Measurements from ENCODE around the gene PATE1. TPM values are rescaled to one million over a fixed set of nuclear protein-coding genes. Genes with fewer than 3 reads are reported as not detected.
"Not testable (repeated sequence)": the region's sequence is repeated elsewhere in the genome, so short reads cannot be mapped to it uniquely, and the experiment has no call there.

The PATE1 gene, protein sequence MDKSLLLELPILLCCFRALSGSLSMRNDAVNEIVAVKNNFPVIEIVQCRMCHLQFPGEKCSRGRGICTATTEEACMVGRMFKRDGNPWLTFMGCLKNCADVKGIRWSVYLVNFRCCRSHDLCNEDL
- total RNA-seq, result not detected

DNA sequence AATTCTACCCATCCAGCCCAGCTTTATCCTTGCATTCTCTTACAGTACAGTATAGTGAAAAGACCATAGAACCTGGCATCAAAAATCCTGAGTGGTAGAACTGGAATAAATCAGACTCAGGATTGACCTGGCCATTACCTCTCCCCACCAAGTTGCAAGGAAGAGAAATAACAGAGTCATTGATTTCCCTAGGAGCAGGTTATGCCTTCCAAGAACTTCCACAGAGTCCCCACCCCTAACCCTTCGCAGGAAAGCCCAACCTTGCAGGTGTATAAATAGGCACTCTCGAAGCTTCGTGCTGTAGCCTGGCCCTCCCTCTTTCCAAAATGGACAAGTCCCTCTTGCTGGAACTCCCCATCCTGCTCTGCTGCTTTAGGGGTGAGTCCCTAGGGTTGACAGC is at the start of gene PATE1:
Gene PATE1, plus strand, starts transcription at position 301 of the 400 bp plus-strand sequence. Its CDS starts 26 bp downstream, at position 327.
- H3K9me3 Mint-ChIP-seq, result no peaks in the 10 kb centered on the region

DNA sequence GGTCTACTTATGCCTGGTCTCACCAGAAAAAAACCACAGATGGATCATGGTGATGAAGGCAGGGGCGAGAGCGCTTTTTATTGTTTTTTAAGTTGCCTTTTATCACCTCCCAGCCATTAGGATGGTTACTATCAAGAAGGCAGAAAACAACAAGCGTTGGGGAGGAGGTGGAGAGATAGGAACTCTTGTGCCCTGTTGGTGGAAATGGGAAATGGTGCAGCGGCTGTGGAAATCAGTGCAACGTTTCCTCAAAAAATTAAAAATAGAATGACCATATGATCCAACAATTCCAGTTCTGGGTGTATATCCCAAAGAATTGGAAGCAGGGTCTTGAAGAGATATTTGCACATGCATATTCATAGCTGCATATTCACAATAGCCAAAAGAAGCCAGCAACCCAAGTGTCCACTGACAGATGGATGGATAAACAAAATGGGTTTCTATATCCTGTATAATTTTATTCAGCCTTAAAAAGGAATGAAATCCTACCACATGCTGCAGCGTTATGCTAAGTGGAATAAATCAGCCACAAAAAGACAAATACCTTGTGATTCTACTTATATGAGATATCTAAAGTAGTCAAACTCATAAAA is 45.0 kb upstream of the PATE1 start:
- Mint-ChIP-seq H3K9me3 (no peaks in the 10 kb centered on the region), H3K36me3 (no peaks in the 10 kb centered on the region), H3K27ac (no peak overlapping the region)
- DNase-seq (ENCODE audit: low spot score in 2 of 2) (no peak), ATAC-seq (no peak)

More for the DNA sequence above, at the start of gene PATE1:
- Mint-ChIP-seq H3K27ac (no peak within 1 kb of the TSS), H3K36me3 (no peaks in the 10 kb centered on the region)
- ATAC-seq, result no peak
- DNase-seq (ENCODE audit: low spot score in 2 of 2), result no peak

DNA sequence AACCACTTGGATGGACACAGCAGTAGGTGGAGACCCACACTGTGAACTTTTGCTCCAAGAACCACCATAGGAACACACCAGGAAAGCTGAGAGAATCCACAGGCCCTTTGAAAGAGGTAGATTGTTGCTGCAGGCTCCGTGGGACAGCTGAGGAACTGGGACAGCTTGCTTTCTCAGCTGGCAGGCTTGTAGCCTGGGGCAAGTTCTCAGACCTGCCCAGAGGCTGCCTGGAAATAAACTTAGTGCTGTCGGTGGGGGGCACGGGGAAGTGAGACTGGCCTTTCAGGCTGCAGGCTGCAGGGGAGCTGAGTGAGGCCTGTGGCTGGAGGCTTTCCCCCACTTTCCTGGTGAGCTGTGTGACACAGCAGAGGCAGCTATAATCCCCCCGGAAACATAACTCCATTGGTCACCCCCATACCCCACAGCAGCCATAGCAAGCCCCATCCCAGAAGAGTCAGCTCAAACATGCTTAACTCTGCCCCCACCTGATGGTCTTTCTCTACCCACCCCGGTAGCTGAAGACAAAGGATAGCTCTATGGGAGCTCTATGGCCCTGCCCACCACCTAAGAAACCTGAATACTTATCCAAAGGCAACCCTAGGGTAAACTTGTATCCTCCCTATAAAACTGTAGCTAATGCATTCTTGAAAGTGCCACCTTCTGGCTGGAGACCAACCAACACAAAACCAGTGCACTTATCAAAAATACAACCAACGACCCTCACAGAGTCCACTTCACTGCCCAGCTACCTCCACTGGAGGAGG is 44.0 kb upstream of the PATE1 start:
- ATAC-seq (no peak), DNase-seq (ENCODE audit: low spot score in 2 of 2) (no peak)
- Mint-ChIP-seq H3K36me3 (no peaks in the 10 kb centered on the region), H3K27ac (no peak overlapping the region), H3K9me3 (no peaks in the 10 kb centered on the region)

DNA sequence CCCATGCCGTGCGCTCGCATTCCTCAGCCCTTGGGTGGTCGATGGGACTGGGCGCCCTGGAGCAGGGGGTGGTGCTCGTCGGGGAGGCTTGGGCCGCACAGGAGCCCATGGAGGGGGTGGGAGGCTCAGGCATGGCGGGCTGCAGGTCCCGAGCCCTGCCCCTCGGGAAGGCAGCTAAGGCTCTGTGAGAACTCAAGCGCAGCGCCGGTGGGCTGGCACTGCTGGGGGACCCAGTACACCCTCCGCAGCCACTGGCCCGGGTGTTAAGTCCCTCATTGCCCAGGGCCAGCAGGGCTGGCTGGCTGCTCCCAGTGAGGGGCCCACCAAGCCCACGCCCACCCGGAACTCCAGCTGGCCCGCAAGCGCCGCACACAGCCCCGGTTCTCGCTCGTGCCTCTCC is 41.4 kb upstream of the PATE1 start:
- H3K36me3 Mint-ChIP-seq; H3K9me3 Mint-ChIP-seq; H3K27ac Mint-ChIP-seq; DNase-seq (ENCODE audit: low spot score in 2 of 2); ATAC-seq: not testable (repeated sequence)

DNA sequence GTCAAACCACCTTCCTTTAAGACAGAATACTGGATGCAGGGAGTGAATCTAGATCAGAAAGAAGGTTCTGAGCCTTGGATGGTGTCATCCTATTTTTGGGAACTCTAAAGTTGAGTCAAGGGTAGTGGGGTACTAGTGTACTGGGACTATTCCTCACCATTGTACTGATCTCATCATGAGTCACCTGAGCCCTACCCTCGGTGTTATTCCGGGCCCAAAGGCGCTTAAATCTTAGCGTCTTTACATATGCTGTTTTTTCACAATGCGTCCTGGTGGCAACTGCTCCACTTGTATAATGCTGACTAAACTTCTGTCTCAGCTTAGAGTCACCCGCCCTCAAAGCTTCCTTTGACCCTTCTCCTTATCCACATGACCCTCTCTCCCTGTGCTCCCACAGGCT is 25.3 kb upstream of the PATE1 start:
- no peaks in the 10 kb centered on the region for H3K9me3 Mint-ChIP-seq
- H3K27ac Mint-ChIP-seq, result no peak overlapping the region

DNA sequence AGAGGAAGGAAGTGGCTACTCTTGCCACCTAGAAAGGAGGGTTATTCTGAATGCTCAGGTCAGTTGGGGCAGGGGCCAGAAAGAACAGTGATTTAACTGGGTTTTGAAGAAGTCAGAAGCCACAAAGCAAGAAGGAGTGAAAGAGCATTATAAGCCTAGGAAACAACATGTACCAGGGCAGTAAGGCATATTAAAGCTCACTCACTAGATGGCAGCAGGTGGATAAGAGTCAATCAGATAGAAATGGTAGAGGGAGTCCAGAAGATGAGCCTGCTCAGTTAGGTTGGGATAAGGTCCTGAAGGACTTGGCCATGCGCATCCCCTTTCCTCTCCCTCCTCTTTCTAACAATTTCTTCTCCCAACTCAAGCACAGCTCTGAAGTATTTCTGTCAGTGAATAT is 22.0 kb upstream of the PATE1 start:
- Mint-ChIP-seq H3K27ac (no peak overlapping the region), H3K36me3 (no peaks in the 10 kb centered on the region), H3K9me3 (no peaks in the 10 kb centered on the region)
- DNase-seq (ENCODE audit: low spot score in 2 of 2) (no peak), ATAC-seq (peak in 1 of 2 donors; percentile 39)

More for the DNA sequence above, 25.3 kb upstream of the PATE1 start:
- peaks cover 0 to 7% of the 10 kb centered on the region in 2 donors for H3K36me3 Mint-ChIP-seq
- DNase-seq (ENCODE audit: low spot score in 2 of 2) (no peak), ATAC-seq (no peak)

DNA sequence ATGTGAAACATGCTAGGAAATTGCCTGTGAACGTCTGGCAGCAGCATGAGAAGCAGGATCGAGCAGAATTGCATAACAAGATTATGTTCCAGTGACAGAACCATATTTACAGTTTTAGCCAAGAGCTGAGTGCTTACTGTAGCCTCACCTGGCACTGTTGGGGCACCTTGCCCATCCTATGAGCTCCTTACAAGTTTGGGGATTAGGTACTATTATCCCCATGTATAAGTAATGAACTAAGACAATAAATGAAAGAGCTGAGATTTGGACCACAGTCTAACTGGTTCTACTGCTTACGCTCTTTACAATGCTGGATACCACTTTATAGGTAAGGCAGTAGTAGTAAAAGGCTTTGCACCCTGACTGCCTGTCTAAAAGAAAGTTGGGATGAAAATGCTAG is 17.1 kb upstream of the PATE1 start:
- Mint-ChIP-seq H3K36me3 (no peaks in the 10 kb centered on the region), H3K9me3 (no peaks in the 10 kb centered on the region), H3K27ac (no peak overlapping the region)
- ATAC-seq (no peak), DNase-seq (ENCODE audit: low spot score in 2 of 2) (no peak)

DNA sequence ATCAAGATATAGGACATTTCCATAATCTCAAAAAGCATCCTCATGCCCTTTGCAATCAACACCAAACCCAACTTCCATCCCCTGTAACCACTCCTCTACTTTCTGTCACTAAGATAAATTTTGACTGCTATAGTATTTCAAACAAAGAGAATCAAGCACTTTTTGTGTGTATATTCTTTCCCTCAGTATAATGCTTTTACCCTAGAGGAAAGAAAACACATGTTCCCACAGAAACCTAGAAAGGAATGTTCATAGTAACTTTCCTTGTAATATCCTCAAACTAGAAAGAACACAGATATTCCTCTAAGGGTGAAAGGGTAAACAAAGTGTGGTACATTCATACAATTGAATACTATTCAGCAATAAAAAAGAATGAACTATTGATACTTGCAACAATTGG is 5.5 kb upstream of the PATE1 start:
- peaks cover 4 to 11% of the 10 kb centered on the region in 2 donors for H3K9me3 Mint-ChIP-seq
- ATAC-seq (no peak), DNase-seq (ENCODE audit: low spot score in 2 of 2) (no peak)
- H3K36me3 Mint-ChIP-seq, result no peaks in the 10 kb centered on the region
- H3K27ac Mint-ChIP-seq, result no peak overlapping the region

DNA sequence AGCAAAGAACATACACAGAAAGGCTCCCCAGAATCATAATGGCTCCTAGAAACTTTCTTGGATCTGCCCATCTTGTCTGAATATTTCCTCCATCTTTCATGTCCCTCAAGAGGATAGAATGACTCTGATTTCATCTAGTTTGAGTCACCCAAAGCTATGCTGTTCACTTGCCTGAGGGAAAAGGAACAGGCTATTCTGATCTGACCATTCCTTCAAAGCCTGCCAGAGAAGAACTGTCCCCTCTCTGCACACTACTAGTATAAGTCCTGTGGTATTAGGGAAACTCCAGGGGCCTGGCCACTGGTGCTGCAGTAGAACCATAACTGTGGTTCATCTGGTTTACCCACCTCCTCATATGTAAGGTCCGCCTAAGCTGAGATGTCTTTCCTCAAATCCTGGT is 2.4 kb upstream of the PATE1 start:
- Mint-ChIP-seq H3K36me3 (no peaks in the 10 kb centered on the region), H3K9me3 (no peaks in the 10 kb centered on the region), H3K27ac (no peak overlapping the region)
- ATAC-seq, result no peak
- no peak for DNase-seq (ENCODE audit: low spot score in 2 of 2)

DNA sequence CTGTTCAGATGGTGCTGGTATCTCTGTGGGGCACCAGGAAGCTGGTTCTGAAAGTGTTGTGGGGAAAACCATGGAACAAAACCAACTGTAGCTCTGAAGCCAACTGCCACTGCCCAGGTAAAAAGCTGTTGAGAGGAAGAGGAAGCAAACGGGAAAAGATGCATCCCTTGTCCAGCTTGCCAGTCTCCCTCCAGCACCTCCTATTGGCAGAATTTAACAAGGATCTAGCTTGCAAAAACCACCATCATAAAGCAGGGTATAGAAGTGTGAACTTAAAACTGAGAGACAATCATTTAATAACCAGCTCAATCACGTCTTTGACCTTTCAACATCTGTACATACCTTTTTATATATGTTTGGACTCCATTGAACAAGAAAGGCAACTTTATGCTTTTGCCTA is 4.5 kb downstream of the PATE1 start:
- ATAC-seq (no peak), DNase-seq (ENCODE audit: low spot score in 2 of 2) (no peak)
- no peaks in the 10 kb centered on the region for H3K36me3 Mint-ChIP-seq
- no peaks in the 10 kb centered on the region for H3K9me3 Mint-ChIP-seq
- H3K27ac Mint-ChIP-seq, result no peak overlapping the region

DNA sequence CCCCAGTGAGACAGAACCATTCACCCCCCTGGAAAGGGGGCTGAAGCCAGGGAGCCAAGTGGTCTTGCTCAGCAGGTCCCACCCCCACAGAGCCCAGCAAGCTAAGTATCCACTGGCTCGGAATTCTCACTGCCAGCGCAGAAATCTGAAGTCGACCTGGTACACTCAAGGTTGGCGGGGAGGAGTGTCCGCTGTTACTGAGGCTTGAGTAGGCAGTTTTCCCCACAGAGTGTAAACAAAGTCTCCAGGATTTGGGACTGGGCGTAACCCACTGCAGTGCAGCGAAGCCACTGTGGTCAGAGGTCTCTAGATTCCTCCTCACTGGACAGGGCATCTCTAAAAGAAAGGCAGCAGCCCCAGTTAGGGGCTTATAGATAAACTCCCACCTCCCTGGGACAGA is 10.0 kb downstream of the PATE1 start:
- H3K27ac Mint-ChIP-seq, result no peak overlapping the region
- peaks cover 13 to 19% of the 10 kb centered on the region in 2 donors for H3K9me3 Mint-ChIP-seq
- peaks cover 0 to 7% of the 10 kb centered on the region in 2 donors for H3K36me3 Mint-ChIP-seq
- DNase-seq (ENCODE audit: low spot score in 2 of 2) (no peak), ATAC-seq (no peak)

DNA sequence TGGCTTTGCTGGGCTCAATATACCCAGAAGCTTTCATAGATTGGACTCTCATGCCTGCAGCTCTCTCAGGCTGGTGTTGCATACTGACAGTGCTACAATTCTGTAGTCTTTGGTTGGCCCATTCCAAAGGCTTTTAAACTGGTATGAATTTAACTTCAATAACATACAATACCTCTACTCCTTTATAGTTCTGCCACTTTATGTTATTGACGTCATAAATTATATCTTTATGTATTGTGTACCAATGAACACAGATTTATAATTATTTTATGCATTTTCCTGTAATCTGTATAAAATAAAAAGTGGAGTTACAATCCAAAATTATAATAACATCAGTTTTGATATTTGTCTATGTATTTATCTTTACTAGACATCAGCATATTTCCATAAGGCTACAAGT is 16.4 kb downstream of the PATE1 start:
- peaks cover 0 to under 1% of the 10 kb centered on the region in 2 donors for H3K36me3 Mint-ChIP-seq
- DNase-seq (ENCODE audit: low spot score in 2 of 2), result no peak
- H3K9me3 Mint-ChIP-seq, result peaks cover 7 to 13% of the 10 kb centered on the region in 2 donors
- no peak overlapping the region for H3K27ac Mint-ChIP-seq
- ATAC-seq, result no peak

DNA sequence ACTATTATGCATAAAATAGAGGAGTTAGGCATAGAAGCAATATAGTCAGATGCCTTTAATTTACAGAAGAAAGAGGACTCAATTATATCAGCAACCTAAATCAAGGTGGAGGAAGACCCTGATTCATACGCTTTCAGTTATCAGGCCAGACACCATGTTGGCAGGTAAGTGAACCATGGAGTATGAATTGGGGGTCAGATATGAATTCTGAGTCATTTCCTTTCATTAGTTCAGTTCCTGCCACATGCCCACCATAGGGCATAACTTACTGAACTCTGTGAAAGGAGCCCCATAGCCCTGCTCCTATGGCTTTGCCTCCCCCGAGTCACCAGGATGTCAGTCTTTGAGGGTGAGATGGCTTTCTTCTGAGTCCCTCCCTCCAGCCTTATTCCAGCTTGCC is 17.4 kb downstream of the PATE1 start:
- DNase-seq (ENCODE audit: low spot score in 2 of 2), result no peak
- Mint-ChIP-seq H3K9me3 (peaks cover 5 to 6% of the 10 kb centered on the region in 2 donors), H3K27ac (no peak overlapping the region), H3K36me3 (no peaks in the 10 kb centered on the region)
- no peak for ATAC-seq

DNA sequence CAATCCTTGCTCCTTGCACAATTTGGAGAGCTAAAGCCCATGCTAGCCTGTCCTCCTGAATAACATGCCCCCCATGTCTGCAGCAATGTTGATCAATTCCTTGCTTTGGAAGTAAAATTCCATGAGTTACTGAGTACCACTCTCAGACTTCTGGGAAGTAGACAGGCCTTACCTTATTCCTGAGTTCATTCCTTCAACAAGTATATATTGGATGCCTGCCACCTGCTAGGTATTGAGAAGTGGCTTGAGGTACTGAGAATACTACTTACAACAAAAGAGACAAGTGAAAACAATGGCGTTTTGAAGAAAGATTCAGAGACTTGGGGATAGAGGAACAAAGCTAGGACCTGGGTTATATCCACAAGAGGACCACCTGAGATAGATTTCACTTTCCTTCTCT is 20.2 kb downstream of the PATE1 start:
- Mint-ChIP-seq H3K36me3 (no peaks in the 10 kb centered on the region), H3K27ac (no peak overlapping the region), H3K9me3 (no peaks in the 10 kb centered on the region)
- DNase-seq (ENCODE audit: low spot score in 2 of 2), result no peak
- no peak for ATAC-seq

DNA sequence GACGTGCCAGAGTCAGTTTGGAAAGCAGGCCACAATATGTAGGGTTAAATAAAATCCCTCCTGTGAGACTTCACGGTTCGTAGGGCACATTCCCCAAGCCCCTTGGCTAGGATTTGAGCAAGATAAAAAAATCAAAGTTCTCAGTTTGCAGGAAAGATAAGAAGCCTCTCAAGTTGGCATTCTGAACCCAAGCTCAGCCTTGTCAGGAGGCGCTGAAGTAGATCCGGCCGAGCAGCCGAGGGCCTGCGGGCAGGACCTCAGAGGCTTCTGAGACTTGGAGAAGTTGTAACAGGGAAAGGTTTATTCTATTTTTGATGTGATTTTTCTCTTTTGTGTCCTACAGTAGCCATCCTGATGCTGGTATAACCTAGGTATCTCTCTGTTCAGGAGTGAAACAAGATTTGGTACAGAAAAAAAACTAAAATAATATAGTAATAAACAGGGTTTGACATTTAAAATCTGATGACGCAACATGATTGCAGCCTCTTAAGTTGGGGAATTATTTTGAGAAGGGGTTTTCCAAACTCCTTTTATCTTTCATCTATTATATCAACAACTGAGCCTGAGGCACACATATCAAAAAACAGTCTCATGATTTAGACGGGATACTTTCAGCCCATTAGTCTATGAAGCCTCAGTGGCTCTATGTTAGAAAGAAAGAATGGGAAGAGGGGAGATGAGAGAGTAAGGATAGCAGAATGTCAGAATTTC is 22.4 kb downstream of the PATE1 start:
- Mint-ChIP-seq H3K27ac (peak overlapping the region in 1 of 2 donors; percentile 32), H3K9me3 (no peaks in the 10 kb centered on the region), H3K36me3 (no peaks in the 10 kb centered on the region)
- ATAC-seq (peak in 1 of 2 donors; percentile 54), DNase-seq (ENCODE audit: low spot score in 2 of 2) (no peak)

DNA sequence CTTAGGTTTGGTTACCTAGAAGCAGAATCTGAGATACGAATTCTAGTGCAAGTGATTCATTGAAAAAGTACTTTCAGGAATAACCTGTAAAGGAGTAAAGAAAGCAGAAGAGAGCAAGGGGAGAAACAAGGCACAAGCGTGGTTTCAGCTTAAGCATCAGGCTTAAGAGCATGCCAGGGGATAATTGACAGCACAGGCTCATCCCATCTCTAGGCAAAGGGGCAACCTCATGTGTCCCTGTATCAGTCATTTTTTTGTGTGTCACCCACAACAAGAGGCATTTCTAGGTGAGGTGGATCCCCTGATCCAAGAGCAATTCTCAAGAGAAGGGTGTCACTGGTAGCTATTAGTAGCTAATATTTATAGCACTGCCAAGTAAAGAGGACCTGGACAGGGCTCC is 24.5 kb downstream of the PATE1 start:
- no peaks in the 10 kb centered on the region for H3K36me3 Mint-ChIP-seq
- DNase-seq (ENCODE audit: low spot score in 2 of 2), result no peak
- no peaks in the 10 kb centered on the region for H3K9me3 Mint-ChIP-seq
- no peak overlapping the region for H3K27ac Mint-ChIP-seq
- ATAC-seq, result peak in 1 of 2 donors; percentile 66

DNA sequence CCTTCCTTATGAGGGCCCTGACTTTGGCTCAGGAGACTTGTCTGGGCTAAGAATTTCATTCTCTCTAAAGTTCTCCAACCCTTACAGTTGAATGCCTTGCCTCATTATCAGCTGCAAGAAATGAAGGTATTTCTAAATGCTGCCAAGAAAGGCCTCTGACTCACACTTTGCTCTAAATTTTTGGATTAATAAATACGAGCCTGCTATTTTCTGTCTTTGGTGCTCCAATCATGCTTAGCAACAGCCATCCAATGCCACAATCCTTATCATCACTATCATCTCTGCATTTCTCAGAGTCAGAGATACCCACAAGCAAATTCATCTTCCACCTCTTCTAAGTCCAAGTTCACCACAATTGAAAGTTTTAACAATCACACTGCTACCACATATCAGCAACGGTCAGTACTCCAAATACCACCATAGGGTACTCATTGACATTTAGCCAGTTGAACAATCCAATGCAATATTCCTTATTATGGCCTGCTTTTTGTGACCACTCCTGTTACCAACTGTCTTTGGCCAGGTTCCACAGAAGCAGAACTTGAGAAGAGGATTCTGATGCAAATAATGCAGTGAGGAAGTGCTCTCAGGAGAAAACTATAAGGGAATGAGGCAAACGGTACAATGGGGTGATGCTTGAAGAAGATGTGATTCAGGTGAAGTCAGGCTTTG is 26.9 kb downstream of the PATE1 start:
- Mint-ChIP-seq H3K36me3 (peaks cover 0 to 5% of the 10 kb centered on the region in 2 donors), H3K9me3 (peaks cover 0 to 13% of the 10 kb centered on the region in 2 donors), H3K27ac (no peak overlapping the region)
- DNase-seq (ENCODE audit: low spot score in 2 of 2) (no peak), ATAC-seq (no peak)
